K562 (cell line): ENCODE data around the gene LRRC57. TPM values are rescaled to one million over a fixed set of nuclear protein-coding genes. Genes with fewer than 3 reads are reported as not detected.

Experiments
- ATAC-seq: fragments of 200-7000 bp; cut with Tn5 transposase; 3 replicates; pipeline ENCODE4 v1.9.1; 2020; ENCODE audit warnings: moderate library complexity
- BruUV-seq: library from RNA; stranded (reverse); fragments of 400-500 nt; replicated peaks from 2 replicates; lab custom pipeline; 2021; lab: Mats Ljungman, UMichigan
- CTCF ChIA-PET: fragments of 300-600 bp; formaldehyde crosslinking; extraction: SDS; loops from one replicate; lab custom pipeline; 2021; ENCODE audit warnings: low intra/inter-chr PET ratio; lab: Yijun Ruan, JAX
- POLR2A ChIA-PET: fragments of 300-600, 350-650 bp; sonication (Branson Sonifier 250); formaldehyde crosslinking; extraction: SDS; loops from one replicate; lab custom pipeline; 2021; ENCODE audit warnings: antibody characterized with exemption, inconsistent platforms; lab: Yijun Ruan, JAX
- DNase-seq, 4 experiments: peaks; one replicate each; pipeline versions ENCODE4 v3.0.0 to v3.0.0-alpha.2; 2011 to 2018; ENCODE audit warnings: low spot score in 3 of 4, mixed read lengths in 3 of 4; ENCODE audit errors: extremely low read depth in 1 of 4
- FAIRE-seq: peaks from 2 replicates; lab custom pipeline; 2011; peaks lifted over from hg19 to GRCh38; lab: Jason Lieb, UNC
- H2AFZ ChIP-seq: 2 replicates; pipeline ENCODE4 v1.6.0; 2011; ENCODE audit warnings: low read depth, low read length, control low read depth, inconsistent platforms
- H3K27ac ChIP-seq: fragments of 200-600 bp; 3 replicates; pipeline ENCODE4 v1.8.0; 2011; ENCODE audit warnings: low read depth, mild to moderate bottlenecking, control low read depth, inconsistent platforms, low read length, moderate library complexity, mixed read lengths; ENCODE audit errors: extremely low read depth
- H3K27me3 ChIP-seq, 2 experiments: fragments of 300-600 bp in 1 of 2; 2 replicates in 1 of 2; 3 replicates in 1 of 2; pipeline versions ENCODE4 v1.6.0 to v1.8.0; 2011; ENCODE audit warnings: inconsistent platforms in 2 of 2, low read length in 2 of 2, mild to moderate bottlenecking in 1 of 2, mixed read lengths in 1 of 2, moderate library complexity in 1 of 2; ENCODE audit not compliant: control insufficient read depth in 2 of 2, insufficient read depth in 2 of 2
- H3K36me3 ChIP-seq: fragments of 300-600 bp; 3 replicates; pipeline ENCODE4 v1.8.0; 2011; ENCODE audit warnings: mild to moderate bottlenecking, low read length, inconsistent platforms; ENCODE audit not compliant: control insufficient read depth, insufficient read depth
- H3K4me1 ChIP-seq, 2 experiments: fragments of 200-600 bp in 1 of 2; replicated peaks in 1 of 2; 2 replicates in 1 of 2; 3 replicates in 1 of 2; pipeline versions ENCODE4 v1.5.1 to v1.8.0; 2011; ENCODE audit warnings: inconsistent platforms in 2 of 2, low read length in 2 of 2, mild to moderate bottlenecking in 1 of 2, mixed read lengths in 1 of 2, moderate library complexity in 1 of 2; ENCODE audit not compliant: control insufficient read depth in 2 of 2, insufficient read depth in 2 of 2
- H3K4me2 ChIP-seq: 2 replicates; pipeline ENCODE4 v1.6.1; 2011; ENCODE audit warnings: low read length, control low read depth, inconsistent platforms, mixed read lengths; ENCODE audit not compliant: insufficient read depth
- H3K4me3 ChIP-seq: fragments of 200-600 bp; sonication (generic), shearing (Covaris generic); 2 replicates; pipeline ENCODE4 v1.5.1; 2016; ENCODE audit warnings: control low read depth, inconsistent platforms
- H3K79me2 ChIP-seq: fragments of 200-600 bp; 3 replicates; pipeline ENCODE4 v1.8.0; 2011; ENCODE audit warnings: low read length, inconsistent platforms; ENCODE audit not compliant: control insufficient read depth, insufficient read depth
- H3K9ac ChIP-seq, 2 experiments: 2 replicates each; pipeline versions ENCODE4 v1.6.0 to v1.6.1; 2011; ENCODE audit warnings: low read depth in 2 of 2, low read length in 2 of 2, control low read depth in 1 of 2, inconsistent platforms in 1 of 2, mild to moderate bottlenecking in 1 of 2, mixed read lengths in 1 of 2; ENCODE audit not compliant: insufficient read depth in 1 of 2
- H3K9me1 ChIP-seq: one replicate; pipeline ENCODE4 v1.6.0; 2011; ENCODE audit warnings: inconsistent platforms, mild to moderate bottlenecking, low read length, moderate library complexity; ENCODE audit not compliant: control insufficient read depth, insufficient read depth
- H3K9me3 ChIP-seq: replicated peaks from 2 replicates; pipeline ENCODE4 v1.5.1; 2011; ENCODE audit warnings: low read depth, low read length, inconsistent platforms; ENCODE audit not compliant: control insufficient read depth, insufficient read depth
- H4K20me1 ChIP-seq: replicated peaks from 2 replicates; pipeline ENCODE4 v1.6.1; 2011; ENCODE audit warnings: low read length, inconsistent platforms, mixed read lengths; ENCODE audit not compliant: control insufficient read depth, insufficient read depth
- CBX3 ChIP-seq, 2 experiments: IDR thresholded peaks; 1 replicate in 1 of 2; 2 replicates in 1 of 2; pipeline ENCODE4 v1.6.1; 2012; ENCODE audit warnings: inconsistent platforms in 2 of 2, low read length in 2 of 2, borderline replicate concordance in 1 of 2, control low read depth in 1 of 2
- NFRKB ChIP-seq: fragments of 450-650 bp; IDR thresholded peaks from 2 replicates; pipeline ENCODE4 v1.6.1; 2016; ENCODE audit warnings: low read depth
- PRDM10 ChIP-seq: fragments of 450-650 bp; IDR thresholded peaks from 2 replicates; pipeline ENCODE4 v1.6.1; 2018; ENCODE audit not compliant: partially characterized antibody
- whole genome bisulfite sequencing: fragments of 100-300 bp; shearing (Covaris generic); methylation state at CpG from one replicate; pipeline ENCODE4 v1.1.6; 2016; ENCODE audit warnings: low coverage, mixed read lengths; ENCODE audit not compliant: insufficient coverage; ENCODE audit errors: missing lambda C conversion rate; 5-methylcytosine and 5-hydroxymethylcytosine counted together
- in situ Hi-C: fragments of 300-500 bp; cut with MboI; formaldehyde crosslinking; loops from 4 replicates; pipeline ENCODE4 v1.15.0; 2018; ENCODE audit warnings: inconsistent platforms, mixed read lengths
- intact Hi-C: fragments of 100-400 bp; cut with micrococcal nuclease; formaldehyde crosslinking; loops from 2 replicates; pipeline ENCODE4 v1.14.2; 2022
- polyA plus RNA-seq, 8 experiments: library from polyadenylated mRNA; depleted of rRNA in 4 of 8; stranded (reverse) in 5 of 8; unstranded in 3 of 8; fragments of >200 nt; fragmentation: Nextera tagmentation in 2 of 8; fragmentation: Illumina TruSeq in 1 of 8; extraction: Ambion mirVana in 2 of 8; extraction: Trizol in 1 of 8; gene quantifications; 2 replicates each; pipeline versions ENCODE4 v1.2.1 to v1.2.3, GENCODE V29; 2011 to 2014; ENCODE audit warnings: inconsistent platforms in 1 of 8, missing spikeins in 1 of 8
- total RNA-seq, 7 experiments: library from RNA; depleted of rRNA in 6 of 7; stranded (reverse); fragments of >200 nt in 6 of 7; fragmentation: Illumina TruSeq in 2 of 7; extraction: Trizol in 2 of 7; gene quantifications; 2 replicates each; pipeline versions ENCODE4 v1.2.1 to v1.2.3, GENCODE V29; 2011 to 2021; ENCODE audit warnings: low replicate concordance in 1 of 7

LRRC57 gene
- total and polyA plus RNA-seq, 9 of the 15 experiments (the other 6 are each of a cell fraction or from before 2014, with no cell fraction given), result 3.9 to 20.4 (median 14.8) TPM

DNA sequence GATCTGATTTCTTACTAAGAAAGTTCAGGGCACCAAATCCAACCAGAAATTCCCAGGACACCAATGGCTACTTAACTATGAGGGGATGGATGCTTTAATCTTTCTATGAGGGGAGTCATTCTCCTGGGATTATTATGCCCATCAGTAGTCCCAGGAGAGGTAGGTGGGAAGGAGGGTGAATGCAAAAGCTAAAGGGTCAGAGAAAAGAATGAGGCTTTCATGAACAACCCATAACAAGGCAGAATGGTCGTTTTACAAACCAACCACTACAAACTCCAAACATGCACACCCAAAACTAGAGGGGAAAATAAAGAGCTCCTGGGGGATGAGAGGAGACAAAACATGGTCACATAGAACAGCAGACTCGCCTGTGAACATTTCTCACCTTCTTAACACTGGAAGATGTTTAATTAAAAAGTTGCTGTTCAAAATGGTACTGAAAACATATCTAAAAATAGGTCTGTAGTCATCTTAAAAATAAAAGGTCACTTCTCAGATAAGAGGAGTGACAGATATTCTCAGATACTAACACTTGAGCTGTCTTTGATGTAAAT lies 30.5 kb upstream of the LRRC57 start:
- no peak overlapping the region for H3K27ac ChIP-seq
- H3K9me3 ChIP-seq, result no peaks in the 10 kb centered on the region
- H3K79me2 ChIP-seq, result peaks cover 17% of the 10 kb centered on the region; the same call in 2 of the 3 replicates
- no peaks in the 10 kb centered on the region for H3K36me3 ChIP-seq
- H3K4me1 ChIP-seq, result peaks cover 27 to 43% of the 10 kb centered on the region in 2 experiments
- no peaks in the 10 kb centered on the region for H3K9me1 ChIP-seq
- CTCF ChIA-PET, result no interaction called here
- no peak for ATAC-seq
- no TSS peak for BruUV-seq
- H3K4me2 ChIP-seq, result no peak overlapping the region
- POLR2A ChIA-PET, result interaction anchor here (1.2 kb wide), 1 partner anchor 9 kb away, joined by 3 read pairs; no protein-coding TSS in a partner anchor
- 41% methylated on average over 2 of the region's 2 CpGs for WGBS
- DNase-seq, result no peak
- FAIRE-seq, result no peak
- no peak overlapping the region for H2AFZ ChIP-seq
- no peaks in the 10 kb centered on the region for H3K27me3 ChIP-seq
- in situ Hi-C loops (no loop called here), intact Hi-C loops (no loop called here)
- no peak overlapping the region for H3K9ac ChIP-seq
- H3K4me3 ChIP-seq, result no peak overlapping the region
- peaks cover 5% of the 10 kb centered on the region; the same call in 1 of the 2 replicates for H4K20me1 ChIP-seq
- TF ChIP-seq CBX3 (IDR thresholded peaks at IDR 0.05; ENCODE audit: borderline replicate concordance in 1 of 2, low read length in 2 of 2) (peak in 1 of 2 experiments; percentile 72; a peak in 1 of 3 replicates), PRDM10 (peak; percentile 67), NFRKB (no peak)
- TF ChIP-seq, all 486 proteins: peak for 2
